ENCODE data around the gene NR1H3. TPM values are rescaled to one million over a fixed set of nuclear protein-coding genes. Genes with fewer than 3 reads are reported as not detected.

Gene NR1H3
- polyA plus RNA-seq, 2 of the 4 experiments (the other 2 are of a cell fraction): 14.5 to 18.7 TPM

DNA sequence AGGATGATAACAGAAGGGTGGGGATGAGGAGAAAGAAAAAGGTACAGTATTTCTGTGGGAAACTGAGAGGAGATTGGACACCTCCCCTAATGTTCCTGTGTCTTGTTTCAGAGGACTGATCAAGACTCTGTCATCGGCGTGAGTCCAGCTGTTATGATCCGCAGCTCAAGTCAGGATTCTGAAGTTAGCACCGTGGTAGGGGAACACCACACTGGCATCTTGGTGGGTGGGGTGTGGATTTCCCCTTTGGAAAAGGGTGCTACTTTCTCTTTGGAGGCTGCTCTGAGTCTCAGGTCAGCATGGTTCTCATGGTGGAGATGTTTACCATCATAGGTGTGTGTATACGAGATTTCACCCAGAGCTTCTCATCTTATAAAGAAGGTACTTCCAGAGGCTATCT lies 37.6 kb downstream of the NR1H3 start:
- no peak for DNase-seq (ENCODE audit: low read depth in 1 of 2, low spot score in 1 of 2)
- WGBS (ENCODE audit: missing lambda C conversion rate): 94% methylated on average over 5 of the region's 5 CpGs
- no peak overlapping the region for H3K4me2 ChIP-seq
- H3K9me3 ChIP-seq: peaks cover 17% of the 10 kb centered on the region
- no peak overlapping the region for H3K27ac ChIP-seq
- ChIA-PET POLR2A (interaction anchor here (0.6 kb wide), 1 partner anchor 16 kb away, joined by 5 read pairs; no protein-coding TSS in a partner anchor), CTCF (interaction anchor here (0.7 to 1.8 kb wide), 5 partner anchors 9 to 60 kb away, joined by 3 to 5 read pairs (median 3); no protein-coding TSS in a partner anchor)
- FAIRE-seq: no peak
- no peaks in the 10 kb centered on the region for H3K4me1 ChIP-seq
- no peak for ATAC-seq
- TF ChIP-seq NPAS2 (CRISPR knock-in tag; IDR thresholded peaks at IDR 0.05; ENCODE audit: borderline replicate concordance) (no peak), HOXB13 (CRISPR knock-in tag; IDR thresholded peaks at IDR 0.05; ENCODE audit: low read depth) (no peak)
- no peak overlapping the region for H3K4me3 ChIP-seq

- H3K4me3 ChIP-seq: no peak overlapping the region
- ChIA-PET CTCF (interaction anchor here (1.0 to 1.8 kb wide), 5 partner anchors 8 to 59 kb away, joined by 3 to 5 read pairs (median 3); no protein-coding TSS in a partner anchor), POLR2A (no interaction called here)
- no peaks in the 10 kb centered on the region for H3K4me1 ChIP-seq
- DNase-seq (ENCODE audit: low read depth in 1 of 2, low spot score in 1 of 2): no peak
- no peak overlapping the region for H3K4me2 ChIP-seq
- no peak for FAIRE-seq
- no peak for ATAC-seq
- TF ChIP-seq MAZ (IDR thresholded peaks at IDR 0.05; ENCODE audit: borderline replicate concordance, low read depth, low read length): no peak
- TF ChIP-seq TFCP2L1 (CRISPR knock-in tag; IDR thresholded peaks at IDR 0.05): no peak
- peaks cover 17% of the 10 kb centered on the region for H3K9me3 ChIP-seq
- WGBS (ENCODE audit: missing lambda C conversion rate): 89% methylated on average over 4 of the region's 4 CpGs
- no peak overlapping the region for H3K27ac ChIP-seq
Observed at GRCh38 chr11:47296045-47296444, 38.2 kb downstream of the NR1H3 start.

DNA sequence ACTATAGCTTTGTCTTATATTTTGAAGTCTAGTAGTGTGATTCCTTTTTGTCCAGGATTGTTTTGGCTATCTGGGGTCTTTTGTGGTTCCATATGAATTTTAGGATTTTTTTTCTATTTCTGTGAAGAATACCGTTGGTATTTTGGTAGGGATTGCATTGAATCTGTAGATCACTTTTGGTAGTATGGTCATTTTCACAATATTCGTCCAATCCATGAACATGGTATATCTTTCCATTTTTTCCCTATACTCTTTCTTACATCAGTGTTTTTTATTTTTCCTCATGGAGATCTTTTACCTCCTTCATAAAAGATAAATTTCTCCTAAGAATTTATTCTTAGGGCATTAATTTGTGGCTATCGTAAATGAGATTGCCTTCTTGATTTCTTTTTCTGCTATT lies 41.3 kb downstream of the NR1H3 start:
- ChIA-PET POLR2A (no interaction called here), CTCF (interaction anchor here (1.1 kb wide), 1 partner anchor 9 kb away, joined by 3 read pairs; no protein-coding TSS in a partner anchor)
- no peak for TF ChIP-seq MYC (IDR thresholded peaks at IDR 0.05; ENCODE audit: borderline replicate concordance, low read length)
- no peak for TF ChIP-seq REST (IDR thresholded peaks at IDR 0.05)
- no peak for TF ChIP-seq MAZ (IDR thresholded peaks at IDR 0.05; ENCODE audit: borderline replicate concordance, low read depth, low read length)
- TF ChIP-seq SMC3 (IDR thresholded peaks at IDR 0.05): no peak
- TF ChIP-seq CHD4 (IDR thresholded peaks at IDR 0.05; ENCODE audit: borderline replicate concordance): no peak
- no peak for TF ChIP-seq RCOR1 (IDR thresholded peaks at IDR 0.05; ENCODE audit: low read depth, low read length)
- no peak for TF ChIP-seq ZNF302 (CRISPR knock-in tag; IDR thresholded peaks at IDR 0.05)
- no peak for TF ChIP-seq MAFK (IDR thresholded peaks at IDR 0.05; ENCODE audit: partially characterized antibody)
- TF ChIP-seq HES2 (IDR thresholded peaks at IDR 0.05): no peak
- TF ChIP-seq BHLHE40 (IDR thresholded peaks at IDR 0.05; ENCODE audit: low read depth, low read length): no peak
- no peak for TF ChIP-seq NPAS2 (CRISPR knock-in tag; IDR thresholded peaks at IDR 0.05; ENCODE audit: borderline replicate concordance)
- no peak for TF ChIP-seq NFE2L2 (conservative IDR thresholded peaks at IDR 0.05; ENCODE audit: low read length)
- no peak for TF ChIP-seq HOXB5 (CRISPR knock-in tag; IDR thresholded peaks at IDR 0.05)
- no peak for TF ChIP-seq EP300 (IDR thresholded peaks at IDR 0.05)
- no peak for TF ChIP-seq EHF (CRISPR knock-in tag; IDR thresholded peaks at IDR 0.05)
- no peak for TF ChIP-seq NR3C1 (IDR thresholded peaks at IDR 0.05)
- no peak for TF ChIP-seq ESRRA (IDR thresholded peaks at IDR 0.05; ENCODE audit: borderline replicate concordance, low read length)
- H3K4me1 ChIP-seq: no peaks in the 10 kb centered on the region
- ATAC-seq: no peak
- H3K4me3 ChIP-seq: no peak overlapping the region
- 94% methylated on average over 3 of the region's 3 CpGs for WGBS (ENCODE audit: missing lambda C conversion rate)
- no peak overlapping the region for H3K27ac ChIP-seq
- H3K4me2 ChIP-seq: no peak overlapping the region
- no peak for FAIRE-seq
- peaks cover 17% of the 10 kb centered on the region for H3K9me3 ChIP-seq
- DNase-seq (ENCODE audit: low read depth in 1 of 2, low spot score in 1 of 2): no peak

Data from A549 (cell line).